Neural cell (in vitro differentiated cells): ENCODE measurements around the gene SALL4. TPM values are rescaled to one million over a fixed set of nuclear protein-coding genes. Genes with fewer than 3 reads are reported as not detected.

Experiments used
- H2AFZ ChIP-seq: fragments of 200-600, 300-800 bp; sonication (generic), shearing (Covaris generic); 2 replicates; pipeline ENCODE4 v1.6.0; 2014; ENCODE audit warnings: low read depth, mild to moderate bottlenecking, antibody characterized with exemption, low read length, moderate library complexity
- H3F3A ChIP-seq: fragments of 200-600 bp; shearing (Covaris generic); 2 replicates; pipeline ENCODE4 v1.6.1; 2016; ENCODE audit warnings: mild to moderate bottlenecking, moderate library complexity, mixed read lengths, antibody characterized with exemption, low read length; ENCODE audit not compliant: insufficient read depth, poor library complexity, severe bottlenecking
- H3K27ac ChIP-seq: fragments of 200-600, 300-800 bp; sonication (generic), shearing (Covaris generic); 2 replicates; pipeline ENCODE4 v1.5.1; 2014; ENCODE audit warnings: mild to moderate bottlenecking, low read length, moderate library complexity
- H3K27me3 ChIP-seq: fragments of 300-800, 200-600 bp; sonication (generic), shearing (Covaris generic); 2 replicates; pipeline ENCODE4 v1.6.0; 2014; ENCODE audit warnings: mild to moderate bottlenecking, low read depth, low read length, moderate library complexity; ENCODE audit not compliant: insufficient read depth
- H3K36me3 ChIP-seq: fragments of 300-800, 200-600 bp; sonication (generic), shearing (Covaris generic); 2 replicates; pipeline ENCODE4 v1.5.1; 2014; ENCODE audit warnings: mild to moderate bottlenecking, antibody characterized with exemption, low read length, moderate library complexity; ENCODE audit not compliant: insufficient read depth
- H3K4me2 ChIP-seq: fragments of 300-800, 200-600 bp; sonication (generic), shearing (Covaris generic); 2 replicates; pipeline ENCODE4 v1.6.0; 2014; ENCODE audit warnings: mild to moderate bottlenecking, low read length
- H3K4me3 ChIP-seq: fragments of 300-800, 200-600 bp; sonication (generic), shearing (Covaris generic); 2 replicates; pipeline ENCODE4 v1.5.1; 2014; ENCODE audit warnings: mild to moderate bottlenecking, low read length, moderate library complexity
- H3K79me2 ChIP-seq: fragments of 200-600 bp; shearing (Covaris generic); replicated peaks from 2 replicates; pipeline ENCODE4 v1.6.0; 2014; ENCODE audit warnings: mild to moderate bottlenecking, low read length, moderate library complexity; ENCODE audit not compliant: insufficient read depth
- H3K9ac ChIP-seq: fragments of 300-800, 200-600 bp; sonication (generic), shearing (Covaris generic); 2 replicates; pipeline ENCODE4 v1.6.1; 2016; ENCODE audit warnings: mild to moderate bottlenecking, low read length, mixed read lengths
- H3K9me2 ChIP-seq: fragments of 200-600 bp; shearing (Covaris generic); 2 replicates; pipeline ENCODE4 v1.6.1; 2016; ENCODE audit warnings: mild to moderate bottlenecking, low read length, mixed read lengths; ENCODE audit not compliant: insufficient read depth
- H3K9me3 ChIP-seq: fragments of 200-600, 300-800 bp; sonication (generic), shearing (Covaris generic); 2 replicates; pipeline ENCODE4 v1.6.1; 2016; ENCODE audit warnings: mild to moderate bottlenecking, mixed run types, low read length, moderate library complexity, mixed read lengths
- H4K20me1 ChIP-seq: fragments of 200-600 bp; shearing (Covaris generic); 2 replicates; pipeline ENCODE4 v1.6.1; 2016; ENCODE audit warnings: mild to moderate bottlenecking, mixed run types; ENCODE audit not compliant: insufficient read depth
- EP300 ChIP-seq: fragments of 450-650 bp; conservative IDR thresholded peaks from 2 replicates; pipeline ENCODE4 v1.6.1; 2014; ENCODE audit warnings: antibody characterized with exemption, mild to moderate bottlenecking, moderate library complexity; ENCODE audit not compliant: poor library complexity, severe bottlenecking
- EZH2 ChIP-seq: fragments of 200-600, 300-800 bp; shearing (Covaris generic), sonication (generic); IDR thresholded peaks from 2 replicates; pipeline ENCODE4 v1.6.1; 2014; ENCODE audit warnings: antibody characterized with exemption, low read length, borderline replicate concordance, mild to moderate bottlenecking; ENCODE audit not compliant: insufficient read depth, poor library complexity, severe bottlenecking
- MXI1 ChIP-seq: fragments of 450-650 bp; conservative IDR thresholded peaks from 2 replicates; pipeline ENCODE4 v1.6.1; 2014; ENCODE audit warnings: antibody characterized with exemption, mild to moderate bottlenecking; ENCODE audit not compliant: poor library complexity, severe bottlenecking
- POLR2AphosphoS5 ChIP-seq: IDR thresholded peaks from 2 replicates; pipeline ENCODE4 v1.6.1; 2012
- RAD21 ChIP-seq: fragments of 450-650 bp; conservative IDR thresholded peaks from 2 replicates; pipeline ENCODE4 v1.6.1; 2014; ENCODE audit warnings: antibody characterized with exemption, mild to moderate bottlenecking, moderate library complexity
- SMC3 ChIP-seq: fragments of 450-650 bp; conservative IDR thresholded peaks from 2 replicates; pipeline ENCODE4 v1.6.1; 2014; ENCODE audit warnings: antibody characterized with exemption, mild to moderate bottlenecking, moderate library complexity; ENCODE audit not compliant: poor library complexity
- TAF1 ChIP-seq: IDR thresholded peaks from 2 replicates; pipeline ENCODE4 v1.6.1; 2012; ENCODE audit warnings: low read depth
- polyA plus RNA-seq: library from polyadenylated mRNA; depleted of rRNA; stranded (reverse); fragments of >200 nt; gene quantifications from 2 replicates; pipeline ENCODE4 v1.2.3, GENCODE V29; 2014
- TF ChIP-seq, protein P1 (sequence below): fragments of 450-650 bp; IDR thresholded peaks from 2 replicates; pipeline ENCODE4 v1.5.1; 2014; ENCODE audit warnings: antibody characterized with exemption, mild to moderate bottlenecking, moderate library complexity; ENCODE audit not compliant: poor library complexity, severe bottlenecking
- TF ChIP-seq, protein P2 (sequence below): IDR thresholded peaks from 2 replicates; pipeline ENCODE4 v1.6.1; 2012; ENCODE audit warnings: borderline replicate concordance

SALL4 gene
- polyA plus RNA-seq, 1 donor from 2014 or later: 1.4 TPM

GRCh38 chr20:51811514-51812128, 9.3 kb upstream of the SALL4 start:
- Histone ChIP-seq H4K20me1 (no peaks in the 10 kb centered on the region), H2AFZ (no peak overlapping the region), H3K27ac (no peak overlapping the region), H3K27me3 (no peaks in the 10 kb centered on the region), H3K9me2 (no peaks in the 10 kb centered on the region), H3K9ac (no peak overlapping the region), H3K36me3 (no peaks in the 10 kb centered on the region), H3K9me3 (no peaks in the 10 kb centered on the region), H3K4me2 (no peak overlapping the region), H3F3A (no peaks in the 10 kb centered on the region), H3K79me2 (no peaks in the 10 kb centered on the region), H3K4me3 (no peak overlapping the region)
- TF ChIP-seq, protein P1, sequence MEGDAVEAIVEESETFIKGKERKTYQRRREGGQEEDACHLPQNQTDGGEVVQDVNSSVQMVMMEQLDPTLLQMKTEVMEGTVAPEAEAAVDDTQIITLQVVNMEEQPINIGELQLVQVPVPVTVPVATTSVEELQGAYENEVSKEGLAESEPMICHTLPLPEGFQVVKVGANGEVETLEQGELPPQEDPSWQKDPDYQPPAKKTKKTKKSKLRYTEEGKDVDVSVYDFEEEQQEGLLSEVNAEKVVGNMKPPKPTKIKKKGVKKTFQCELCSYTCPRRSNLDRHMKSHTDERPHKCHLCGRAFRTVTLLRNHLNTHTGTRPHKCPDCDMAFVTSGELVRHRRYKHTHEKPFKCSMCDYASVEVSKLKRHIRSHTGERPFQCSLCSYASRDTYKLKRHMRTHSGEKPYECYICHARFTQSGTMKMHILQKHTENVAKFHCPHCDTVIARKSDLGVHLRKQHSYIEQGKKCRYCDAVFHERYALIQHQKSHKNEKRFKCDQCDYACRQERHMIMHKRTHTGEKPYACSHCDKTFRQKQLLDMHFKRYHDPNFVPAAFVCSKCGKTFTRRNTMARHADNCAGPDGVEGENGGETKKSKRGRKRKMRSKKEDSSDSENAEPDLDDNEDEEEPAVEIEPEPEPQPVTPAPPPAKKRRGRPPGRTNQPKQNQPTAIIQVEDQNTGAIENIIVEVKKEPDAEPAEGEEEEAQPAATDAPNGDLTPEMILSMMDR: no peak
- TF ChIP-seq POLR2AphosphoS5 (no peak), TAF1 (no peak), MXI1 (no peak), RAD21 (no peak), EP300 (no peak), SMC3 (no peak), EZH2 (no peak)
- TF ChIP-seq, protein P2, sequence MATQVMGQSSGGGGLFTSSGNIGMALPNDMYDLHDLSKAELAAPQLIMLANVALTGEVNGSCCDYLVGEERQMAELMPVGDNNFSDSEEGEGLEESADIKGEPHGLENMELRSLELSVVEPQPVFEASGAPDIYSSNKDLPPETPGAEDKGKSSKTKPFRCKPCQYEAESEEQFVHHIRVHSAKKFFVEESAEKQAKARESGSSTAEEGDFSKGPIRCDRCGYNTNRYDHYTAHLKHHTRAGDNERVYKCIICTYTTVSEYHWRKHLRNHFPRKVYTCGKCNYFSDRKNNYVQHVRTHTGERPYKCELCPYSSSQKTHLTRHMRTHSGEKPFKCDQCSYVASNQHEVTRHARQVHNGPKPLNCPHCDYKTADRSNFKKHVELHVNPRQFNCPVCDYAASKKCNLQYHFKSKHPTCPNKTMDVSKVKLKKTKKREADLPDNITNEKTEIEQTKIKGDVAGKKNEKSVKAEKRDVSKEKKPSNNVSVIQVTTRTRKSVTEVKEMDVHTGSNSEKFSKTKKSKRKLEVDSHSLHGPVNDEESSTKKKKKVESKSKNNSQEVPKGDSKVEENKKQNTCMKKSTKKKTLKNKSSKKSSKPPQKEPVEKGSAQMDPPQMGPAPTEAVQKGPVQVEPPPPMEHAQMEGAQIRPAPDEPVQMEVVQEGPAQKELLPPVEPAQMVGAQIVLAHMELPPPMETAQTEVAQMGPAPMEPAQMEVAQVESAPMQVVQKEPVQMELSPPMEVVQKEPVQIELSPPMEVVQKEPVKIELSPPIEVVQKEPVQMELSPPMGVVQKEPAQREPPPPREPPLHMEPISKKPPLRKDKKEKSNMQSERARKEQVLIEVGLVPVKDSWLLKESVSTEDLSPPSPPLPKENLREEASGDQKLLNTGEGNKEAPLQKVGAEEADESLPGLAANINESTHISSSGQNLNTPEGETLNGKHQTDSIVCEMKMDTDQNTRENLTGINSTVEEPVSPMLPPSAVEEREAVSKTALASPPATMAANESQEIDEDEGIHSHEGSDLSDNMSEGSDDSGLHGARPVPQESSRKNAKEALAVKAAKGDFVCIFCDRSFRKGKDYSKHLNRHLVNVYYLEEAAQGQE: no peak

DNA sequence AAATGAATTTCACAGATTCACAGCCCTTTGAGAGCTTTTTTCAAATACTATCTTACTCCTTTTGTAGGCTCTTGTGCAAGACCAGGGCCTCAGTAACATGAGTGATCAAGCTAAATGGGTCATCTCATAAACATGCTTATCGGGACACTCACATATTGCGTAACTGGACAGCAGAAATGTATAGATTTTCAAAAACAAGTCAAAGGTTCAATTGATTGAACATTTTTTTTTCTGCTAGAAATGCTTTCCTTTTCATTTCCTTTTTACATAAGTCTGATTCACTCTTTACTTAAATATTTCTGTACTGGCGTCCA, 8.7 kb upstream of the SALL4 start:
- Histone ChIP-seq H2AFZ (no peak overlapping the region), H3K27ac (no peak overlapping the region), H3K4me2 (no peak overlapping the region), H3K79me2 (no peaks in the 10 kb centered on the region), H3K27me3 (no peaks in the 10 kb centered on the region), H3K36me3 (no peaks in the 10 kb centered on the region), H4K20me1 (no peaks in the 10 kb centered on the region), H3F3A (no peaks in the 10 kb centered on the region), H3K9ac (no peak overlapping the region), H3K4me3 (no peak overlapping the region), H3K9me2 (no peaks in the 10 kb centered on the region), H3K9me3 (no peaks in the 10 kb centered on the region)
- TF ChIP-seq EP300 (no peak), TAF1 (no peak), EZH2 (no peak), POLR2AphosphoS5 (no peak), MXI1 (no peak), SMC3 (no peak), RAD21 (no peak)
- TF ChIP-seq, protein P1: no peak
- TF ChIP-seq, protein P2: no peak
